ENCODE results near the gene TMEM244. TPM values are rescaled to one million over a fixed set of nuclear protein-coding genes. Genes with fewer than 3 reads are reported as not detected.
"Not testable (repeated sequence)": the region's sequence is repeated elsewhere in the genome, so short reads cannot be mapped to it uniquely, and the experiment has no call there.

TMEM244 gene
- total RNA-seq, 2 donors from 2014 or later, result not detected

DNA sequence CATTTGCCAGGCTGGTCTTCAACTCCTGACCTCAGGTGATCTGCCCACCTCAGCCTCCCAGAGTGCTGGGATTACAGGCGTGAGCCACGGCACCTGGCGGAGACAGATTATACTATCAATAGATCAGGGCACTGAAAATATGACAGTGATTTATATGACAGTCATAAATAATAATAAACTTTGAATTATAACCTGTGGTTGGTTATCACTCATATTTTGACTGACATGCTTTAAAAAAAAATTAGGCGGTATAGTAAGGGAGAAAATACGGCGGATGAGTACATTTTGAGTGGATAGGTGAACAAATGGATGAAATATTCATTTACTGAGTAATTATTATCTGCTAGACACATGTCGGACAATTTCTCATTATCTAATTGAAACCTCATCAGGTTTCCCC is 28.8 kb downstream of the TMEM244 start:
- no peak for DNase-seq (ENCODE audit: low spot score)
- Histone ChIP-seq H3K4me1 (no peaks in the 10 kb centered on the region), H3K36me3 (no peaks in the 10 kb centered on the region), H3K4me3 (no peak overlapping the region), H3K27me3 (no peaks in the 10 kb centered on the region), H3K27ac (no peak overlapping the region), H3K9me3 (no peaks in the 10 kb centered on the region)
- TF ChIP-seq, protein P1, sequence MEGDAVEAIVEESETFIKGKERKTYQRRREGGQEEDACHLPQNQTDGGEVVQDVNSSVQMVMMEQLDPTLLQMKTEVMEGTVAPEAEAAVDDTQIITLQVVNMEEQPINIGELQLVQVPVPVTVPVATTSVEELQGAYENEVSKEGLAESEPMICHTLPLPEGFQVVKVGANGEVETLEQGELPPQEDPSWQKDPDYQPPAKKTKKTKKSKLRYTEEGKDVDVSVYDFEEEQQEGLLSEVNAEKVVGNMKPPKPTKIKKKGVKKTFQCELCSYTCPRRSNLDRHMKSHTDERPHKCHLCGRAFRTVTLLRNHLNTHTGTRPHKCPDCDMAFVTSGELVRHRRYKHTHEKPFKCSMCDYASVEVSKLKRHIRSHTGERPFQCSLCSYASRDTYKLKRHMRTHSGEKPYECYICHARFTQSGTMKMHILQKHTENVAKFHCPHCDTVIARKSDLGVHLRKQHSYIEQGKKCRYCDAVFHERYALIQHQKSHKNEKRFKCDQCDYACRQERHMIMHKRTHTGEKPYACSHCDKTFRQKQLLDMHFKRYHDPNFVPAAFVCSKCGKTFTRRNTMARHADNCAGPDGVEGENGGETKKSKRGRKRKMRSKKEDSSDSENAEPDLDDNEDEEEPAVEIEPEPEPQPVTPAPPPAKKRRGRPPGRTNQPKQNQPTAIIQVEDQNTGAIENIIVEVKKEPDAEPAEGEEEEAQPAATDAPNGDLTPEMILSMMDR (IDR thresholded peaks at IDR 0.05), result no peak

DNA sequence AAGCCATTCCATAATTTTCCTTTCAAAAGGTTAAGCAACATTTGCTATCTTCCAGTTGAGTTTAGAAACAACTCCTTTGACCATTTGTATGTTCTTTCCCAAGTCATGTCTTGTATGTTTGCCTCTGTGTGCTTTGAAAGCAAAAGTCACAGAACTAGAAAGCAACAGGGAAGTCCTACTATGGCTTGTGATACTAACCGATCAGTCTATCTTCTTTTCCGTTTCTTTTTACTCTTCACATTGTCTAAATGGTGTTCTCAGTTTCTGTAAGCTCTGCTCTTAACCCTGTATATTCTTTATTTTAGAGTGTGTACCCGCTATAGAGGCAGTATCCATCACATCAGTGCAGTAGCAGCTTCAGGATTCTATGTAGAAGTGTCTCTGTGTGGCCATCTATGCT is 32.9 kb downstream of the TMEM244 start:
- Histone ChIP-seq H3K4me1 (no peaks in the 10 kb centered on the region), H3K27ac (no peak overlapping the region), H3K27me3 (no peaks in the 10 kb centered on the region), H3K36me3 (no peaks in the 10 kb centered on the region), H3K4me3 (no peak overlapping the region), H3K9me3 (no peaks in the 10 kb centered on the region)
- TF ChIP-seq, protein P1 (IDR thresholded peaks at IDR 0.05), result no peak
- no peak for DNase-seq (ENCODE audit: low spot score)

DNA sequence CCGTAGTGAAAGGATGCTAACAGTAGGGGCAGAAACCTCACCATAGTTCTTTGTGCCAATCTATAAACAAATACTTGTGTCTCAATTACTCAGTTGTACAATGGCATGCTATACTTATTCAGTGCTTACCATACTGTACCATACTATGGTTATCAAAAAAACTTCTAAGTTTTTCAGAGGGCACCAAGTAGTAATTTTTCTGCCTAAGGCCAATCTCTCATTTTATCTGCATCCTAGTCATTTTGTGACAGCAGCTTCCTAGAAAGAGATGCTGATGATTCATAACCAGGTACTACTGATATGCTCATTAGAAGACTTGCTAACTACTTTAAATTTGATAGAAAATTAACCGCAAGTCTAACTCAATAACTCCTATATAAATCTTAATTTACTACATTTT is 42.9 kb downstream of the TMEM244 start:
- Histone ChIP-seq H3K36me3 (no peaks in the 10 kb centered on the region), H3K4me1 (no peaks in the 10 kb centered on the region), H3K9me3 (no peaks in the 10 kb centered on the region), H3K27me3 (no peaks in the 10 kb centered on the region), H3K27ac (no peak overlapping the region), H3K4me3 (no peak overlapping the region)
- TF ChIP-seq, protein P1 (IDR thresholded peaks at IDR 0.05), result no peak
- no peak for DNase-seq (ENCODE audit: low spot score)

DNA sequence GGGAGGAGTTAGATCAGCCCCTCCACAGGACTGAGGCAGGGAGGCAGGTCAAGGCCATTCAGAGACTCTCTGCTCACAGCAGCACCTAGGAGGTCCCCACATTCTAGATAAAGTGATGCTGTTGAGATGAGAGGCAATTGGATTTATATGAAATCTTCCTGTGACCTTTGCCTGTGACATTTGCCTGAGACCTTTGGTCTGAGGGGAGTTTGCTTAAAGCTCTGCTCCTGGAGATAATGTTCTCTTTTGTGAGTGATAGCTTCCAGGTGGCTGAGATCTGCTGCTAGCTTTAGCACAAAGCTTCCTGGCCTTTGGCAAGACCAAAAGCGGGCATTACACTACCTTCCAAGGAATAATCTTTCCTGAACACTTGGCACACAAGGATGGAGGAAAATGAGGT is 43.3 kb downstream of the TMEM244 start:
- H3K27me3 ChIP-seq, result no peaks in the 10 kb centered on the region
- H3K27ac ChIP-seq, result no peak overlapping the region
- no peaks in the 10 kb centered on the region for H3K36me3 ChIP-seq
- H3K4me3 ChIP-seq, result no peak overlapping the region
- TF ChIP-seq, protein P1 (IDR thresholded peaks at IDR 0.05), result no peak
- no peak for DNase-seq (ENCODE audit: low spot score)
- no peaks in the 10 kb centered on the region for H3K4me1 ChIP-seq
- no peaks in the 10 kb centered on the region for H3K9me3 ChIP-seq

DNA sequence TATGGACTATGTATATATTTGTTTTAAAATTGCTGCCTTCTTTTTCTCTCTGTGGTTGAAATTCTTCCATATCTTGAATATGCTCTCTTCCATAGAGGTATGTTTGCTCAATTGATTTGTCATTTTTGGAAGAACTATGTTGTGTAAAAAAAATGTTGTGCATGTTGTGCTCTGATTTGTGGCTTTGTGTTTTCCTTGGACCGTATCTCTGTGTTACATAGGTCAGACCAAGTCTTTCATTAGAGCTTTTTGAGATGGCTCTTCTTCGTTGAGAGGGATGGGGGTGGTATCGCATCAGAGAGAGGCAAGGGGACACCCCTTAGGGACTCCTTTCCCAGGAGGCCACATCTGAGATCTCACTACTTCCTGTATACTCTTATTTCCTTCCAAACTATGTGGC is 43.8 kb downstream of the TMEM244 start:
- Histone ChIP-seq H3K27me3 (no peaks in the 10 kb centered on the region), H3K4me1 (no peaks in the 10 kb centered on the region), H3K4me3 (no peak overlapping the region), H3K36me3 (no peaks in the 10 kb centered on the region), H3K27ac (no peak overlapping the region), H3K9me3 (no peaks in the 10 kb centered on the region)
- TF ChIP-seq, protein P1 (IDR thresholded peaks at IDR 0.05), result no peak
- DNase-seq (ENCODE audit: low spot score), result no peak

DNA sequence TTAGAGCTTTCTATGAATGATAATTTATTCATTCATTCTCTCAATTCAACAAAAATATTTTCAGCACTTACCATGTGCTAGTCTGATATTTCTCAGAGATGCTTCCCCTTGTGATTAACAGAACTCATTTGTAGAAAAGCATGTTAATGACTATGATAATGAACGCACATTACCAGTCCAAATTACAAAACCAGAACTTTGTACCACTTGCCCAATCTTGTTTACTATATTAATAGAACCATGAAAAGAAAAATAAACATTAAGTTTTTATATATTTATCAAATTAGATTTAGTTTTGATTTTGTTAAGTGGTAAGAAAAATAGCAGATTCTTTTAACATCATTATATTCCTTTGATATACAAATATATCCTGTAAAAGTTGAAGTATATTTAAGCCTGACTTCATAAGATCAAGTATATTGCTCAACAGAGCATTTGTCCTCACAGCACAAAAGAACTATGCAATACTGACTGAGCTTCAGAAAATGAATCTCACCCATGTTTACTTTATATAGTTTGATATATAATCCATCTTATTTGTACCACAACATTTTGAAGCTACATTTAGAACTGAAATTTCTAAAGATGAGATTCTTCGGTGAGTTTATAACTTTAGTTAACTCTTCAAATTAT is 48.9 kb downstream of the TMEM244 start:
- no peaks in the 10 kb centered on the region for H3K4me1 ChIP-seq
- no peaks in the 10 kb centered on the region for H3K36me3 ChIP-seq
- TF ChIP-seq, protein P1 (IDR thresholded peaks at IDR 0.05), result no peak
- no peak overlapping the region for H3K4me3 ChIP-seq
- DNase-seq (ENCODE audit: low spot score), result no peak
- H3K27ac ChIP-seq, result no peak overlapping the region
- H3K27me3 ChIP-seq, result no peaks in the 10 kb centered on the region
- no peaks in the 10 kb centered on the region for H3K9me3 ChIP-seq

DNA sequence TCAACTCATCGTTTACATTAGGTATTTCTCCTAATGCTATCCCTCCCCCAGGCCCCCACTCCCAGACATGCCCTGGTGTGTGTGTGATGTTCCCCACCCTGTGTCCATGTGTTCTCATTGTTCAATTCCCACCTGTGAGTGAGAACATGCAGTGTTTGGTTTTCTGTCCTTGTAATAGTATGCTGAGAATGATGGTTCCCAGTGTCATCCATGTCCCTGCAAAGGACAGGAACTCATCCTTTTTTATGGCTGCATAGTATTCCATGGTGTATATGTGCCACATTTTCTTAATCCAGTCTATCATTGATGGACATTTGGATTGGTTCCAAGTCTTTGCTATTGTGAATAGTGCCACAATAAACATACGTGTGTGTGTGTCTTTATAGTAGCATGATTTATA is 54.0 kb downstream of the TMEM244 start:
- not testable (repeated sequence) for H3K36me3 ChIP-seq; H3K27me3 ChIP-seq; H3K4me3 ChIP-seq; DNase-seq (ENCODE audit: low spot score); H3K27ac ChIP-seq; H3K4me1 ChIP-seq; H3K9me3 ChIP-seq

DNA sequence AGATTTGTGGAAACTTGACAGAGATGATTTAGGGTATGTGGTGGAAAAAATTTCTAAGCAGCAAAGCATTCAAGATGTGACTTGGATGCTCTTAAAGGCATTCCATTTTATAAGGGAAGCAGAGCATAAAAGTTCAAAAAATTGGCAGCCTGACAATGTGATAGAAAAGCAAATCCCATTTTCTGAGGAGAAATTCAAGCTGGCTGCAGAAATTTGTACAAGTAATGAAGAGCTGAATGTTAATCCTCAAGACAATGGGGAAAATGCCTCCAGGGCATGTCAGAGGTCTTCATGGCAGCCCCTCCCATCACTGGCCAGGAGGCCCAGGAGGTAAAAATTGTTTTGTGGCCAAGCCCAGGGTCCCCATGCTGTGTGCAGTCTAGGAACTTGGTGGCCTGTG is 58.2 kb downstream of the TMEM244 start:
- not testable (repeated sequence) for H3K4me3 ChIP-seq; DNase-seq (ENCODE audit: low spot score); H3K4me1 ChIP-seq; H3K27ac ChIP-seq; H3K27me3 ChIP-seq; H3K36me3 ChIP-seq; H3K9me3 ChIP-seq

Measured in right atrium auricular region (tissue), 2 donors.